UCSD-AML1 (cell line): ENCODE measurements around the gene ZNF565.
"Not testable (repeated sequence)": the region's sequence is repeated elsewhere in the genome, so short reads cannot be mapped to it uniquely, and the experiment has no call there.

Experiments
- DNase-seq: peaks from one replicate; lab custom pipeline; 2025; ENCODE audit not compliant: unreplicated experiment; lab: John Stamatoyannopoulos, UW

The ZNF565 gene

DNA sequence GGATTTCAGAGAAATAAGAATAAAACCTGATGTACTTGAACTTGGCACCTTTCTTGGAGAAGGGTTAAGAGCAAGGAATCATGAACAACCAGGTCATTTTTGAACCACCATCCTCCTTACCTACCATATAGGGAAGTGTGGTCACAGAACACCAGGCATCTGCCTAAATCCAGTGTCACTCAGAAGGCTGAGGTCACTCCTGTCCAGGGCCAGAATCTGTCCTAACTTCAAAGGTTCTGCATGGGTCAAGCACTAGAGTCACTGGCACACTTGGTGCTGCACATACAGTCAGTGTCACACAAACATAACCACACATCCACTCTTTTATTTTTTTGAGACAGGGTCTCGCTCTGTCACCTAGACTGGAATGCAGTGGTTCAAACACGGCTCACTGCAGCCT is 1.6 kb downstream of the ZNF565 start:
- no peak for DNase-seq

DNA sequence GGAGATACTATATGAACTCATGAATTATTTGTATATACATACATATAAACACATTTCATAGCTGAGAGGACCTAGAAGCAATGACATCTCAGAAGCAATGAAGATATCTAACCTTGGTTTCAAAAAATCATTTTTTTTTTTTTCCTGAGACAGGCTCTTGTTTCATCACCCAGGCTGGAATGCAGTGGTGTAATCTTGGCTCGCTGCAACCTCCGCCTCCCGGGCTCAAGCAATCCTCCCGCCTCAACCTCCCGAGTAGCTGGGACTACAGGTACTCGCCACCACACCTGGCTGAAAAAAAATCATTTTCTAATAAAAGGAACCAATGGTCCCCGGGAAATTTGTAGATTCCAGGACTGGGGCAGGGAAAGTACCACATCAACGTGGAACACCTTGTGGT is 4.0 kb downstream of the ZNF565 start:
- no peak for DNase-seq

DNA sequence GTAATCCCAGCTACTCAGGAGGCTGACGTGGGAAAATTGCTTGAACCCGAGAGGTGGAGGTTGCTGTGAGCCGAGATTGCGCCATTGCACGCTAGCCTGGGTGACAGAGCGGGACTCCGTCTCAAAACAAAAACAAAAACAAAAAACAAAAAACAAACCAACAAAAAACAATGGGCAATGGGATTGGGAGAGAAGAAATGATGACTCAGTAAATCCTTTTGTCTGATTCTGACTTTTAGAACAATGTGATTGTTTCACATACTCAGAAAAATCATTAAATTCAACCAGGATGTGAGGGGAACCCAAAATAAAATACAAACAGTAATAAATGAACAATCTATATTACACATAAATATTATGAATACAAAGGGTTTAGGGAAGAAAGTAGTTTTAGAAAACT is 5.1 kb downstream of the ZNF565 start:
- no peak for DNase-seq

DNA sequence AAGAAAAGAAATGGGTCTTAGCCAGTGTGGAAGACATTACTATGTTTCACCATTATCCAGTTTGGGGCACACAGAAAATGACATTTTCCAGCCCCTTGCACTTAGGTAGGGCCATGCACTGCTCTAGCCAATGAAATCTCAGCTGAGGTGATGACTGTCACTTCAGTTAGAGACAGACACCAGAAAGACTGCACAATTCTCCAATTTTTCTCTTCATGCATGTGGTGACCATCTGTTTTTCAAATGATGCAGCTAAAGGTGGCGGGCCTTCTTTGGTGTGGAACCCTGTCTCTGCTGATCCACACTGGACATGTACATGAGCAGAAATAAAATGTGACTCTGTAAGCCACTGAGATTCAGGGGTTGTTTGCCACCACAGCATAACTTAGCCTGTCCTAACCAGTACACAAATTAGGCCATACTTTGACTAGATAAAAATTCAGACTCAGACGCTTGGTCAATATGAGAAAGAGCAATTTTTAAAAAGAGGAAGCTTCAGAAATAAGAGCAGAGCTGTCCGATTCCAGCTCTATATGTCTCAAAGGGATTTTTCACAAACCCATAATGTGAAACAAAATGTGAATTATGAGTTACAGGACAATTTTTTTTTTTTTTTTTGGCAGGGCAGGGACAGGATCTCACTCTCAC is 6.7 kb downstream of the ZNF565 start:
- DNase-seq, result no peak

DNA sequence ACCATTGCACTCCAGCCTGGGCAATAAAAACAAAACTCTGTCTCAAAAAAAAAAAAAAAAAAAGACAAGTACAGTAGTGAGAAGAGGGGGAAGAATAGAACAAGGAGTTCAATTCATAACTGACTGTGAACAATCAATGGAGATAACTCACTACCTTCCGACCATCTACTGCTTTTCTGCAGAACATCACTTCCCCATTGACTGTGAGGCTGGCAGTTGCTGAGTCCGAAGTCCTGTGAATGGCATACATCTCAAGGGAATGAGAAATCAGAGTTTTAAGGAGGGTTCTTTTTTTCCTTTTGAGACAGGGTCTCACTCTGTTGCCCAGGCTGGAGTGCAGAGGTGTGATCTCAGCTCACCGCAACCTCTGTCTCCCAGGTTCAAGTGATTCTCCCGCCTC is 11.2 kb downstream of the ZNF565 start:
- DNase-seq, result no peak

DNA sequence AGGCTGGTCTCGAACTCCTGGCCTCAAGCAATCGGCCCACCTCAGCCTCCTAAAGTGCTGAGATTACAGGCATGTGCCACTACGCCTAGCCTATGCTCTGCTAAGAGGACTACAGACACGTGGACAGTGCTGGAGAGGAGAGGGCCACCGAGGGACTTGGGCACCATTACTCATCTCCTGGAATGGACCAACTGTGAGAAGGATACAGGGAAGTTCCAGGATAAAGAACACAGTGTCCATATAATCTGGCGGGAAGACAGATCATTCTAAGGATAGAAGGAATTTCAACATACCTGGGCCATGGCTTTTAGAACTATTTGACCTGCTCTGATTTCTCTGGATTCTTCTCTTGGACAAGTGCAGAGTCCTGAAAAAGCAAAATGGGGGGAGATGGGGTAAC is 12.8 kb downstream of the ZNF565 start:
- DNase-seq, result no peak

DNA sequence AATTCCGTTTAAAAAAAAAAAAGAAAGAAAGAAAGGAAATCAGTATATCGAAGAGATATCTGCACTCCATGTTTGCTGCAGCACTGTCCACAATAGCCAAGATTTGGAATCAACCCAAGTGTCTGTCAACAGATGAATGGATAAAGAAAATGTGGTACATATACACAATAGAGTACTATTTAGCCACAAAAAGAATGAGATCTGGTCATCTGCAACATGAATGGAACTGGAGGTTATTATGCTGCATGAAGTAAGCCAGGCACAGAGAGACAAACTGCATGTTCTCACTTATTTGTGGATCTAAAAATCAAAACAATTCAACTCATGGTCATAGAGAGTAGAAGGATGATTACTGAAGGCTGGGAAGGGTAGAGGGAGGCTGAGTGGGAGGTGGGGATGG is 16.3 kb downstream of the ZNF565 start:
- no peak for DNase-seq

DNA sequence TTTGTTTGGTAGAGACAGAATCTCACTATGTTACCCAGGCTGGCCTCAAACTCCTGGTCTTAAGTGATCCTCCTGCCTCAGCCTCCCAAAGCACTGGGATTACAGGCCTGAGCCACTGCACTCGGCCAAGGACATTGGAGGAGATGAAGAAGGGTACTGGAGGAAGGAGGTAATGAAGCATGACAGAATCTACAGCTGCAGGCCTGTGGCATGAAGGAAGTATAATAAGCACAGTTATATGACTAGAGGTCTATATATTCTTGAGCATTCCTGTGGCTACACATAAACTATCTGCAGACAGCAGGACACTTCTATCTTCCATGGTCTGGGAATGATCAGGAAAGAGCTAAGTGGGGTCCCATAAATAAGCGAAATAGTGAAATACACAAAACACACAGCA is 18.2 kb downstream of the ZNF565 start:
- no peak for DNase-seq

DNA sequence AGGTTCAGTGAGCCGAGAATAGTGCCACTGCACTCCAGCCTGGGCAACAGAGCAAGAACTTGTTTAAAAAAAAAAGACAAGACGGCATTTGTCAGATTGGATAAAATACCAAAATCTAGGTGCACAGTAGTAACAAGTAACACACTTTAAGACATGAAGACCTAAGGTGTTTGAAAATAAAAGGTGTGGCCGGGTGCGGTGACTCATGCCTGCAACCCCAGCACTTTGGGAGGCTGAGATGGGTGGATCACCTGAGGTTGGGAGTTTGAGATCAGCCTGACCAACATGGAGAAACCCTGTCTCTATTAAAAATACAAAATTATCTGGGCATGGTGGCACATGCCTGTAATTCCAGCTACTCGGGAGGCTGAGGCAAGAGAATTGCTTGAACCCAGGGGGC is 27.7 kb downstream of the ZNF565 start:
- not testable (repeated sequence) for DNase-seq

DNA sequence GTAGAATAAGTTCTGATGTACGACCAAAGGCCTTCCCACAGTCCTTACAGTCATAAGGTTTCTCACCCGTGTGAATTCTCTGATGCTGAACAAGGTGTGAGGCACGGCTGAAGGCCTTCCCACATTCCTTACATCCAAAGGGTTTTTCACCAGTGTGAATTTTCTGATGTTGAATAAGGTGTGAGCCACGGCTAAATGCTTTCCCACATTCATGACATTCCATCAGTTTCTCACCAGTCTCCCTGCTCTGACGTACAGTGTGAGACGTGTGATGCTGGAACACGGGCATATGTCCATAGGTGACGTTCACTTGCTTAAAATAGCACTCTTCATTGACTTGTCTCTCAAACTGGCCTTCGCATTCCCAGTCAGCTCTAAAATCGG is 31.2 kb downstream of the ZNF565 start:
- DNase-seq, result no peak

DNA sequence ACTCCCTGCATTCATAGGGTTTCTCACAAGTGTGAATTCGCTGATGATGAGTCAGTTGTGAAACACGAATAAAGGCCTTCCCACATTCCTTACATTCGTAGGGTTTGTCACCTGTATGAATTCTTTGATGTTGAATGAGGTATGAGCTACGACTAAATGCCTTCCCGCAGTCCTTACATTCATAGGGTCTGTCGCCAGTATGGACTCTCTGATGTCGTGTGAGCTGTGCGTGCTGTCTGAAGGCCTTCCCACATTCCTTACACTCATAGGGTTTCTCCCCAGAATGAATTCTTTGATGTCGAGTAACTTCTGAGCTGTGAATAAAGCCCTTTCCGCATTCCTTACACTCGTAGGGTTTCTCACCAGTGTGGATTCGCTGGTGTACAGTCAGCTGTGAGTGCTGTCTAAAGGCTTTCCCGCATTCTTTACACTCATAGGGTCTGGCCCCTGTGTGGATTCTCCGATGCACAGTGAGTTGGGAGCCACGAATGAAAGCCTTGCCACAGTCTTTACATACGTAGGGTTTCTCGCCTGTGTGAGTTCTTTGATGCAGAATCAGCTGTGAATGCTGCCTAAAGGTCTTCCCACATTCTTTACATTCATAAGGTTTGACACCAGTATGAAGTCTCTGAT is 31.7 kb downstream of the ZNF565 start:
- no peak for DNase-seq

DNA sequence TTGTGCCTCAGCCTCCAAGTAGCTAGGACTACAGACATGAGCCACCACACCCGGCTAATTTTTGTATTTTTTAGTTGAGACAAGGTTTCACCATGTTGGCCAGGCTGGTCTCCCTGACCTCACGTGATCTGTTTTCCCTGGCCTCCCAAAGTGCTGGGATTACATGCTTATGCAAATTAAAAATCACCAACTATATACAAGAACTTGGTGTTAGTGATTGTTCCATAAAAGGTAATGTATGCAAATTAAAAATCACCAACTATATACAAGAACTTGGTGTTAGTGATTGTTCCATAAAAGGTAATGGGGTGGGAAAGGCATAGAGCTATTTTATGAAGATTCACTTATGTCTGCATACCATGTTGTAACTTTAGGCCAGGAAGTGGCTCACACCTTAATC is 35.4 kb downstream of the ZNF565 start:
- not testable (repeated sequence) for DNase-seq

DNA sequence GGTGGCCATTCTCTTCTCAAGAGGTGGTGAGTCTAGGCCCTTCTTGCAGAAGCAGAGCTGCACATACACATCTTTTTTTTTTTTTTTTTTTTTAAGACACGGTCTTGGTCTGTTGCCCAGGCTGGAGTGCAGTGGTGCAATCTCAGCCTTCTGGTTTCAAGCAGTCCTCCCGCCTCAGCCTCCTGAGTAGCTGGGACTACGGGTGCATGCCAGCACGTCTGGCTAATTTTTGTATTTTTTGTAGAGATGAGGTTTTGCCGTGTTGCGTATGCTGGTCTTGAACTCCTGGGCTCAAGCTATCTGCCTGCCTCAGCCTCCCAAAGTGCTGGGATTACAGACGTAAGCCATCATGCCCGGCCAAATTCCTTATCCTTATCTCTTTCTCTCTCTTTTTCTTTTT is 40.6 kb downstream of the ZNF565 start:
- DNase-seq, result not testable (repeated sequence)

DNA sequence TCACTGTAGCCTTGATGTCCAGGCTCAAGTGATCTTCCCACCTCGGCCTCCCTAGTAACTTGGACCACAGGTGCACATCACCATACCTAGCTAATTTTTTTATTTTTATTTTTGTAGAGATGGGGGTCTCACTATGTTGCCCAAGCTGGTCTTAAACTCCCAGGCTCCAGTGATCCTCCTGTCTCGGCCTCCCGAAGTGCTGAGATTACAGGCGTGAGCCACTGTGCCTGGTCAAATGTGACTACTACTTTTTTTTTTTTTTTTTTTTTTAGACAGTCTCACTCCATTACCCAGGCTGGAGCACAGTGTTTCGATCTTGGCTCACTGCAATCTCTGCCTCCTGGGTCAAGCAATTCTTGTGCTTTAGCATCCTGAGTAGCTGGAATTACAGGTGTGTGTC is 41.6 kb downstream of the ZNF565 start:
- DNase-seq, result no peak

DNA sequence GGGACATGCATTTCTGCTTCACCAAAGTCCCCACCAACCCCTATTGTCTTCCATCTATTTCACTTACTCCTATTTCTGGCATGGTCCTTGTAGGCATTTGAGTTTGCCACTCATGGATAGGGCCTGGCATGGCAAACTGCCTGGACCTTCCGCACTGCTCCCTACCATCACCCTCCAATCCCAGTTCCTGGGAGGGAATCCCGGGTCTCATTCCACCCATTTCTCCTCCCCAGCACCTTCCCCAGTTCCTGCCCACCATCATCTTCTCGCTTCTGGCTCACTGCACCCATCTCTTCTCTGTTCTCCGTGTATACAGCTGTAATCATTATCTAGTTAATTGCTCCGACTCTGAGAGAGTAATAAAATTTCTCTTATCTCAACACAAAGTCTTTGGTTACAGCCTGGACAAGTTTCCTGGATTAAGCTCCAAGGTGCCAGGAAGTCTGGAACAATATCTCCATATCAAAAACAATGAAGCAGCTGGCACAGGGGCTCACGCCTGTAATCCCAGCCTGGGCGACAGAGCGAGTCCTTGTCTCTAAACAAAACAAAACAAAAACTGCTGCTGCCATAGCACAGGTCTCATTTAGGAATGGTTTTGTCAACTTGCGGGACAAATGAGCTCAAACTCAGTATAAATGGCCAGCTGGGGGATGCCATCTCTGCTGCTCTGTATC is 45.2 kb downstream of the ZNF565 start:
- DNase-seq, result no peak

DNA sequence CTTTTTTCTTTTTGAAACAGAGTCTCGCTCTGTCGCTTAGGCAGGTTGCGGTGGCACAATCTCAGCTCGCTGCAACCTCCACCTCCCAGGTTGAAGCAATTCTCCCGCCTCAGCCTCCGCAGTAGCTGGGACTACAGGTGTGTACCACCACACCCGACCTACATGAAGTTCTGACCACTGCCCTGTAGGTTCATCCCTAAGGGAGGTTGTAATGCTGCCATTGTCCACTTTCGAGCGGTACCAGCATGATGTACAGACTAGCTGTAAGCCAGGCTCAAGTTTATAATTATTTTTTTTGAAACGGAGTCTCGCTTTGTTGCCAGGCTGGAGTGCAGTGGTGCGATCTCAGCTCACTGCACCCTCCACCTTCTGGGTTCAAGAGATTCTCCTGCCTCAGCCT is 50.7 kb downstream of the ZNF565 start:
- no peak for DNase-seq

DNA sequence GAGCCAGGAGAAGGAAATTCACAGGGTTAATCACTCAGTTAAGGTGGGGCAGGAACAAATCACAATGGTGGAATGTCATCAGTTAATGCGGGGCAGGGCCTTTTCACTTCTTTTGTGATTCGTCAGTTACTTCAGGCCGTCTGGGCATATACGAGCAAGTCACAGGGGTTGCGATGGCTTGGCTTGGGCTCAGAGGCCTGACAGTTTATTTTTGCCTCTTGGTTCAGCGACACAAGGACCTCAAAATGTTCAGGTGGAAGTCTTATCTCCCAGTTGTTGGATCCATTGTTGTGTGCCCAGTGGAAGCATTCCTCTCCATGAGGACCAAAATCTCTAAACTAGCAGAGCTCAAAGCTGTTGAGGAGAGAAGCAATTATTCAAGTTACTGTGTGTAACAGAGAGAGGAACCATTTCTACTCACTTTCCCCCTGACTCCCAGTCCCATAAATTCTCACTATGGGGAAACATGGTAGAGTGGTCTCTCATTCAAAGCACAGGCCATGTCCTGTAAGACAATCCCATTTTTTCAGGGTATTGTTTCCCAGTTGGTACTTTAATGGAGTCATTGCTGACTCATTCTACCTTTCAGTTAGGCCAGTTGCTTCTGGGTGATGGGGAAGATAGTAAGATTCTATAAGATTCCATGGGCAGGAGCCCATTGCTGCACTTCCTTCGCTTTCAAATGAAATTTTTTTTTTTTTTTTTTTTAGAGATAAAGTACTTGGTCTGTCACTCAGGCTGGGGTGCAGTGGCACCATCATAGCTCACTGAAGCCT is 53.5 kb downstream of the ZNF565 start:
- no peak for DNase-seq

DNA sequence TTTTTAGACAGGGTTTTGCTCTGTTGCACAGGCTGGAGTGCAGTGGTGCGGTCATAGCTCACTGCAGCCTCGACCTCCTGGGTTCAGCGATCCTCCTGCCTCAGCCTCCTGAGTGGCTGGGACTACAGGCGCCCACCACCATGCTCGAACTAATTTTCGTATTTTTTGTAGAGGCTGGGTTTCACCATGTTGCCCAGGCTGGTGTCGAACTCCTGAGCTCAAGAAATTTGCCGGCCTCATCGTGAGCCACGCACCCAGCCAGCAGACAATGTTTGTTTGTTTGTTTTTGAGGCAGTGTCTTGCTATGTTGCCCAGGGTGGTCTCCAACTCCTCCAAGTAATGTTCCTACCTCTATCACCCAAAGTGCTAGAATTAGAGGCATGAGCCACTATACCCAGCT is 61.3 kb downstream of the ZNF565 start:
- DNase-seq, result no peak

DNA sequence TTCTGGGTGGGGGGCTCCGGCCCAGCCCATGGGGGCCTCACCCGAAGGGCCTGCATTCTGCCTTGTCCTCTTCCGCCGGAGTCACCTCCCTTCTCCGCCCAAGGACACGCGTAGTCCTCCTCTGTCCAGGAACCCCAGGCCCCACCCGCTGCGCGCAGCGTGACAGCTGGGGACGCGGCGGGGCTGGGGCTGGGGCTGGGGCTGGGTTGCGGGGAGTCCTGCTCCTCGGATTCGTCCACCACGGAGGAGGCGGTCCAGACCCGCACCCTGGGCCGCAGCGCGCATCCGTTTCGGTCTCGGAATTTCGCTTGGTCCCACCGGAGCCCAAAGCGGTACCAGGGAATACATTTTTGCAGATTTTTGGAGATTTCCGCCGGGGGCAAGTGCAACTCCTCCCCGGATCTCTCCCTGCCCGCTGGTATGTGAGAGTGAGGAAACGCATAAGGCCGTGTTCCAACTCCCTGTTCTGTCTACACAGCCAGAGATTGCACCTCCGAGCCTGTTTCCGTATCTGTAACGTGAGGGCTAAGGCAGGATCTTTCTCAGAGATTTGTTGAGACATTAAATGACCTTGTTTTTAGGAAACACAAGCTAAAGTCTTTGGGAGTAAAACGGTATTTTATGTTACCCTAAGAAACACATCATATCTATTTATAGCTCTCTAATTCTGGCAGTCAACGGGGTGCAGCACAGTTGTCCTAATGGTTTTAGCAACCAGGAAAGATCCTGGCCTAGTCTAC is 61.9 kb downstream of the ZNF565 start, which contains the start of gene COX7A1:
Gene COX7A1, minus strand, starts transcription at position 96 of the 740 bp plus-strand sequence. Its CDS starts 40 bp downstream, at position 56.
- DNase-seq, result no peak

DNA sequence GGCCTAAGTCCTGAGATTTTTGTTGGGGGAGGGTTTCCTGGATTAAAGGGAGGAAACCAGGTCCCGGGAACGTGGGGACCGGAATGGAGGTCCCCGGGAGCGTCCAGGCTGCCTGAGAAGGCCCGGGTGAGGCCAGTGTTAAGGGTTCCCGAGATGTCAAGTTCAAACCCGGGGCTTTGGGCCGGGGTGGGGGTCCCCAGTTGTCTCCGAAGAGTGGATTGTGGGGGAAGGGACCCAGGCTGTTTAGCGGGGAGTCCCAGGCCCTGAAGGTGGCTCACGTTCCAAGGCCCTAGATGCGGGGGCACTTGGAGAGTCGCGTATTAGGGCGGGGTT is 62.5 kb downstream of the ZNF565 start:
- no peak for DNase-seq
